Measurements from ENCODE around the gene NPHP4.

DNA sequence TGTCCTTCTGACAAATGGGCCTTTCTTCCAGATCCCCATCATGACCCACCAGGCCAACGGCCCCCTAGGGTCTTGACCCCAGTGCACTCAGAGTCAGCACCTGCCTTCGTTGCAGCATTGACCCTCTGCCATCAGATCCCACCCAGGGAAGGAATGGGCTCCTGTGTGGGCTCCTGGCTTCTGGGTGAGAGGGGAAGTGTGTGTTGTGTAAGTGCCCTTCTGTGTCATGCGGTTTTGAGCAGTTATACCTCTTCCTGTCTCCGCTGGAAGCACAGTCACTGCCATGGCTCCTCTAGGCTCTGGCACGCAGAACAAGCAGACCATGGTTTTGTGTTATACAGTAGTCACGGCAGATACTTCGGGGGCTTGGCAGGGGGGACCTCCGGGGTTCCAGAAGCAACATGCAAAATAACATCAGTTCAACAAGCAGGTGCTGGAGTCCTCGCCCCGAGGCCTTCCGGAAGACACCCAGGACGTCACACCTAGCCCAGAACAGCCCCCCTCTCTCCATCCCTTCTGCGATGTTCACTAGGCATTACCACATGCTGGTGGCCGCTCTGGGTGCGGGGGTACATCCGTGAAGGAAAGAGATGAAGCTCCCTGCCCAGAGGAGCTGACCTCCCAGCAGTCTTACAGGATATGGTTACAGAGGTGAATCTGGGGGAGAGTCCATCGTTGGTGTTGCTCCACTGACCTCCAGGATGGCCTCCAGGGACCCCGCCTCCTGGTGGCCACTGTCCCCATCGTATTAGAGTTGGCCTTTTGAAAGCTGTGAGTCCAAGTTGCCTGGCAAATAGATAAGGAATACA, 36.0 kb upstream of the NPHP4 start:
- TF ChIP-seq POLR2A (IDR thresholded peaks at IDR 0.05) (no peak), POLR2AphosphoS5 (IDR thresholded peaks at IDR 0.05; ENCODE audit: insufficient read depth in 1 of 2, low read depth in 1 of 2) (peak in 1 of 2 donors; percentile 49)
- TF ChIP-seq, protein P1, sequence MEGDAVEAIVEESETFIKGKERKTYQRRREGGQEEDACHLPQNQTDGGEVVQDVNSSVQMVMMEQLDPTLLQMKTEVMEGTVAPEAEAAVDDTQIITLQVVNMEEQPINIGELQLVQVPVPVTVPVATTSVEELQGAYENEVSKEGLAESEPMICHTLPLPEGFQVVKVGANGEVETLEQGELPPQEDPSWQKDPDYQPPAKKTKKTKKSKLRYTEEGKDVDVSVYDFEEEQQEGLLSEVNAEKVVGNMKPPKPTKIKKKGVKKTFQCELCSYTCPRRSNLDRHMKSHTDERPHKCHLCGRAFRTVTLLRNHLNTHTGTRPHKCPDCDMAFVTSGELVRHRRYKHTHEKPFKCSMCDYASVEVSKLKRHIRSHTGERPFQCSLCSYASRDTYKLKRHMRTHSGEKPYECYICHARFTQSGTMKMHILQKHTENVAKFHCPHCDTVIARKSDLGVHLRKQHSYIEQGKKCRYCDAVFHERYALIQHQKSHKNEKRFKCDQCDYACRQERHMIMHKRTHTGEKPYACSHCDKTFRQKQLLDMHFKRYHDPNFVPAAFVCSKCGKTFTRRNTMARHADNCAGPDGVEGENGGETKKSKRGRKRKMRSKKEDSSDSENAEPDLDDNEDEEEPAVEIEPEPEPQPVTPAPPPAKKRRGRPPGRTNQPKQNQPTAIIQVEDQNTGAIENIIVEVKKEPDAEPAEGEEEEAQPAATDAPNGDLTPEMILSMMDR (IDR thresholded peaks at IDR 0.05): no peak
